Loucy (cell line): ENCODE data around the gene MRAP.

Experiments
- H2AFZ ChIP-seq: fragments of 200-600 bp; sonication (generic); 2 replicates; pipeline ENCODE4 v1.6.0; 2016; ENCODE audit warnings: antibody characterized with exemption, mild to moderate bottlenecking, low read length, moderate library complexity
- H3F3A ChIP-seq: fragments of 200-600 bp; 2 replicates; pipeline ENCODE4 v1.6.0; 2016; ENCODE audit warnings: antibody characterized with exemption, low read depth, mild to moderate bottlenecking
- H3K27me3 ChIP-seq: fragments of 200-600 bp; sonication (generic); 2 replicates; pipeline ENCODE4 v1.6.1; 2014; ENCODE audit warnings: low read length, mild to moderate bottlenecking; ENCODE audit not compliant: insufficient read depth, poor library complexity, severe bottlenecking
- H3K36me3 ChIP-seq: fragments of 200-600 bp; sonication (generic); 2 replicates; pipeline ENCODE4 v1.6.1; 2016; ENCODE audit warnings: low read length; ENCODE audit not compliant: insufficient read depth
- H3K4me1 ChIP-seq: fragments of 200-600 bp; sonication (generic); 2 replicates; pipeline ENCODE4 v1.5.1; 2014; ENCODE audit warnings: low read length, mild to moderate bottlenecking; ENCODE audit not compliant: insufficient read depth, poor library complexity, severe bottlenecking
- H3K4me2 ChIP-seq: fragments of 200-600 bp; sonication (generic); 2 replicates; pipeline ENCODE4 v1.6.0; 2014; ENCODE audit warnings: antibody characterized with exemption, low read length, low read depth, mild to moderate bottlenecking; ENCODE audit not compliant: poor library complexity, severe bottlenecking
- H3K4me3 ChIP-seq: fragments of 200-600 bp; sonication (generic); 2 replicates; pipeline ENCODE4 v1.5.1; 2014; ENCODE audit warnings: low read length, mild to moderate bottlenecking, mixed read lengths; ENCODE audit not compliant: poor library complexity, severe bottlenecking
- H3K79me2 ChIP-seq: fragments of 200-600 bp; sonication (generic); 2 replicates; pipeline ENCODE4 v1.6.1; 2014; ENCODE audit warnings: low read length; ENCODE audit not compliant: insufficient read depth
- H3K9ac ChIP-seq: fragments of 200-600 bp; sonication (generic); 2 replicates; pipeline ENCODE4 v1.6.0; 2014; ENCODE audit warnings: mild to moderate bottlenecking, low read depth, low read length, moderate library complexity; ENCODE audit not compliant: poor library complexity, severe bottlenecking
- H3K9me2 ChIP-seq: fragments of 200-600 bp; sonication (generic); replicated peaks from 2 replicates; pipeline ENCODE4 v1.6.1; 2016; ENCODE audit warnings: low read depth, low read length, mixed read lengths
- H3K9me3 ChIP-seq: fragments of 200-600 bp; sonication (generic); 2 replicates; pipeline ENCODE4 v1.6.1; 2014; ENCODE audit warnings: mild to moderate bottlenecking, antibody characterized with exemption, low read length, low read depth; ENCODE audit not compliant: insufficient read depth
- H4K20me1 ChIP-seq: fragments of 200-600 bp; sonication (generic); 2 replicates; pipeline ENCODE4 v1.6.0; 2014; ENCODE audit warnings: antibody characterized with exemption, low read length, mild to moderate bottlenecking; ENCODE audit not compliant: insufficient read depth, poor library complexity, severe bottlenecking
- CTCF ChIP-seq: fragments of 200-600 bp; sonication (generic); conservative IDR thresholded peaks from 2 replicates; pipeline ENCODE4 v1.5.1; 2014; ENCODE audit warnings: mild to moderate bottlenecking, antibody characterized with exemption, low read length
- EZH2phosphoT487 ChIP-seq: fragments of 200-600 bp; IDR thresholded peaks from 2 replicates; pipeline ENCODE4 v1.6.1; 2018; ENCODE audit warnings: antibody characterized with exemption, mild to moderate bottlenecking, moderate library complexity, borderline replicate concordance

The MRAP gene

DNA sequence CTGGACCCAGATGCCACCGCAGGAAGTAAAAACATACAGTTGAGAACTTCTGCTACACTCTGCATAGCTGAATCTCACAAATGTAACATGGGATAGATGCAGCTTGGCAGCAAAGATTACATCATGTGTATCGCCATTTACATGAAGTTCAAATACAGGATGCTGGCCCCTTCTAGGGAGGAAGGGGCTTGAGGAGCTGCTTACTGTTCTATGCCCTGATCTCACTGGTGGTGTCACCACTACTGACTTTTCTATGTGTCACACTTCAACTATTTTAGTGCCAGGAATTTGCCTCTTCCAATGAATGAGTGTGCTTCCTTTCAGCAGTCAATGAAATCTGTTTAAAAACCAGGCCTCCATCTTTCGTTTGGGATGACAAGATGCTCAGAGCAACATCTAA is 31.1 kb downstream of the MRAP start:
- TF ChIP-seq EZH2phosphoT487 = no peak
- TF ChIP-seq CTCF = no peak
- H3K36me3 ChIP-seq = no peaks in the 10 kb centered on the region; the same call in 1 of the 2 replicates

DNA sequence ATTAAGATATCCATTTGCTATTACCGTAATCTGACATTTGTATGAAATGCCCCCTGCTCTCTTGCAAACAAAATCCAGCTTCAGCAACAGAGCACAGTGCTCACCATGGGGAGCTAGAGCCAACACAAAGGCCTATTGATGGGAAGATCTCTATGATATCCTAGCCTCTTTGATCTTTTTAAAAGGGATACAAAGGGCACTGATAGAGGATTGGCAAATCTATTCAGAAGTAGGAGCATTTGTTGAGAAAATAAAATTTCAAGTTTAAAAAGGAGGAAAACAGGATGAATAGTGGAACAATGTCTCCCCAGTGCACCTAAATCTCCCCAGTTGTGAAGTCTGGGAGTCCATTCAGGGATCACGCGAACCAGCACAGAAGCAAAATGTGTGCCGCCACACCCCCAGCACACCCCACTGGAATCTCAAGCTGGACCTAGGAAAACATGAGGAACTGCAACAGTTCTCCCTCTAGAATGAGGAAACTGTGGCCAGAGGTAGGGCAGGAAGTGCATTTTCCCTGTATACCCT is 32.2 kb downstream of the MRAP start:
- no peak overlapping the region for H3K4me3 ChIP-seq
- no peaks in the 10 kb centered on the region for H3K9me3 ChIP-seq
- no peaks in the 10 kb centered on the region for H3K9me2 ChIP-seq
- no peaks in the 10 kb centered on the region for H3K27me3 ChIP-seq
- H3K79me2 ChIP-seq = no peaks in the 10 kb centered on the region
- no peaks in the 10 kb centered on the region; the same call in 1 of the 2 replicates for H3K36me3 ChIP-seq
- H3F3A ChIP-seq = no peaks in the 10 kb centered on the region
- no peak overlapping the region for H2AFZ ChIP-seq
- no peaks in the 10 kb centered on the region for H3K4me1 ChIP-seq
- no peak overlapping the region for H3K9ac ChIP-seq
- TF ChIP-seq CTCF = no peak
- no peak for TF ChIP-seq EZH2phosphoT487
- no peak overlapping the region for H3K4me2 ChIP-seq
- H4K20me1 ChIP-seq = no peaks in the 10 kb centered on the region

More for the DNA sequence above, 31.1 kb downstream of the MRAP start:
- no peak overlapping the region for H3K4me2 ChIP-seq
- H3K79me2 ChIP-seq = no peaks in the 10 kb centered on the region
- no peaks in the 10 kb centered on the region for H3K9me3 ChIP-seq
- H3F3A ChIP-seq = no peaks in the 10 kb centered on the region
- H3K9me2 ChIP-seq = no peaks in the 10 kb centered on the region
- H3K9ac ChIP-seq = no peak overlapping the region
- H4K20me1 ChIP-seq = no peaks in the 10 kb centered on the region
- no peak overlapping the region for H3K4me3 ChIP-seq
- no peaks in the 10 kb centered on the region for H3K4me1 ChIP-seq
- H2AFZ ChIP-seq = no peak overlapping the region
- no peaks in the 10 kb centered on the region for H3K27me3 ChIP-seq

DNA sequence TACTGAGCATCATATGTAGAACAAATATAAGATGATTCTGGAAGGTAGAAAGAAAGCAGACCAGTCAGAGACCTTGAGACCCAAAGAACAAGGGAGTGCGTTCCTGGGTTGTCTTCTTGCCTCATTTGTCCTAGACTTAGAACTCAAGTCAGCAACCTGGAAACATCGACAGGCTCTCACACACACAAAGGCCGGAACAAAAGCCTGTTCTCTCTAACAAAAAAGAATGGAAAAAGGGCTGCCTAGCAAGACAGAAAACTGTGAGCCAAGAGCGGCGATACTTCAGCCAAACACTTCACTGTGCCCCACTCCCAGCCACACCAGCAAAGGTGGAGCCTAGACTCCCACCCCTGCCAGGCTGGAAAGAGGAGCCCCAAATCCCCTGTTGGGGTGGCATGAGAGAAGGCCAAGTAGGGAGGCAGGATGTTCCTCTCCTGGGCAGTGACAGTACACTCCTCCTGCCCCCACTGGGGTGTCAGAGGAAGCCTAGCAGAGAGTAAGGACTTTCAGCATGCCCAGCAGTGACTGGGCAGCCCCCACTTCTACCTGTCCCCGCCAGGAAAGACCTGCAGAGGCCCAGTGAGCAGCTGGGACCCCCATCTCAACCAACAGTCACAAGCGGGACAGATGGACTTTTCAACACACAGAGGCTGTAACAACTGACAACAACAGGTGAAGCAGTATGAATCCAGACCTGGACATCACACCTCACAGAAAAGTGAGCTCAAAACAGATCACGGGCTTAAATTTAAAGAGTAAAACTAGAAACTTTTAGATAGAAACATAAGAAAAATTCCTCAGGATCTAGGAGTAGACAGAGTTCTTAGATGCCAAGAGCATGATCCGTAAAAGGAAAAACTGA is 33.0 kb downstream of the MRAP start:
- Histone ChIP-seq H2AFZ (no peak overlapping the region), H3K4me2 (no peak overlapping the region), H3K9me3 (no peaks in the 10 kb centered on the region), H3F3A (no peaks in the 10 kb centered on the region), H3K4me3 (no peak overlapping the region), H3K27me3 (no peaks in the 10 kb centered on the region), H3K9me2 (no peaks in the 10 kb centered on the region), H3K79me2 (no peaks in the 10 kb centered on the region), H3K4me1 (no peaks in the 10 kb centered on the region), H3K36me3 (no peaks in the 10 kb centered on the region; the same call in 1 of the 2 replicates), H3K9ac (no peak overlapping the region), H4K20me1 (no peaks in the 10 kb centered on the region)
- TF ChIP-seq EZH2phosphoT487 = no peak
- no peak for TF ChIP-seq CTCF
